Keratinocyte (primary cell): ENCODE data around the gene FEM1B. TPM values are rescaled to one million over a fixed set of nuclear protein-coding genes. Genes with fewer than 3 reads are reported as not detected.

Experiments
- DNase-seq: peaks from one replicate; pipeline ENCODE4 v3.0.0-alpha.2; 2011; ENCODE audit warnings: low read depth, missing footprints, low spot score
- FAIRE-seq: peaks from 2 replicates; lab custom pipeline; 2011; peaks lifted over from hg19 to GRCh38; lab: Jason Lieb, UNC
- H2AFZ ChIP-seq: 2 replicates; pipeline ENCODE4 v1.6.0; 2012; ENCODE audit warnings: low read length, control low read depth, inconsistent platforms; ENCODE audit not compliant: control insufficient read depth
- H3K27ac ChIP-seq: 2 replicates; pipeline ENCODE4 v1.5.1; 2011; ENCODE audit warnings: low read length; ENCODE audit not compliant: control insufficient read depth, insufficient read depth
- H3K27me3 ChIP-seq: 3 replicates; pipeline ENCODE4 v1.6.0; 2011; ENCODE audit warnings: low read length; ENCODE audit not compliant: control insufficient read depth, insufficient read depth; ENCODE audit errors: extremely low read depth
- H3K36me3 ChIP-seq, 2 experiments: 2 replicates in 1 of 2; 3 replicates in 1 of 2; pipeline ENCODE4 v1.5.1; 2011; ENCODE audit warnings: low read length in 2 of 2, mild to moderate bottlenecking in 1 of 2; ENCODE audit not compliant: control insufficient read depth in 2 of 2, insufficient read depth in 2 of 2; ENCODE audit errors: extremely low read depth in 1 of 2
- H3K4me1 ChIP-seq: 3 replicates; pipeline ENCODE4 v1.5.1; 2011; ENCODE audit warnings: low read length; ENCODE audit not compliant: control insufficient read depth, insufficient read depth; ENCODE audit errors: extremely low read depth
- H3K4me2 ChIP-seq: 3 replicates; pipeline ENCODE4 v1.6.0; 2011; ENCODE audit warnings: low read depth, low read length; ENCODE audit not compliant: control insufficient read depth, insufficient read depth; ENCODE audit errors: extremely low read depth
- H3K4me3 ChIP-seq, 3 experiments: fragments of 200-600 bp in 1 of 3; sonication (generic) in 1 of 3; 2 replicates in 2 of 3; 3 replicates in 1 of 3; pipeline ENCODE4 v1.5.1; 2011 to 2016; ENCODE audit warnings: low read length in 3 of 3, mild to moderate bottlenecking in 3 of 3, control low read depth in 2 of 3, inconsistent platforms in 1 of 3, low read depth in 1 of 3, mixed read lengths in 1 of 3, mixed run types in 1 of 3, moderate library complexity in 1 of 3; ENCODE audit not compliant: control insufficient read depth in 2 of 3, insufficient read depth in 2 of 3; ENCODE audit errors: extremely low read depth in 1 of 3
- H3K79me2 ChIP-seq: 2 replicates; pipeline ENCODE4 v1.6.0; 2012; ENCODE audit warnings: low read length; ENCODE audit not compliant: control insufficient read depth, insufficient read depth
- H3K9ac ChIP-seq: 3 replicates; pipeline ENCODE4 v1.6.0; 2011; ENCODE audit warnings: low read length; ENCODE audit not compliant: control insufficient read depth, insufficient read depth; ENCODE audit errors: extremely low read depth
- H3K9me1 ChIP-seq: 3 replicates; pipeline ENCODE4 v1.6.0; 2011; ENCODE audit warnings: low read length; ENCODE audit not compliant: control insufficient read depth, insufficient read depth; ENCODE audit errors: extremely low read depth
- H3K9me3 ChIP-seq: 2 replicates; pipeline ENCODE4 v1.5.1; 2012; ENCODE audit warnings: low read depth, low read length; ENCODE audit not compliant: control insufficient read depth
- H4K20me1 ChIP-seq: 3 replicates; pipeline ENCODE4 v1.6.0; 2011; ENCODE audit warnings: low read length; ENCODE audit not compliant: control insufficient read depth, insufficient read depth; ENCODE audit errors: extremely low read depth
- CTCF ChIP-seq, 3 experiments: IDR thresholded peaks in 1 of 3; conservative IDR thresholded peaks in 1 of 3; optimal IDR thresholded peaks in 1 of 3; 2 replicates in 2 of 3; 3 replicates in 1 of 3; pipeline versions ENCODE3 to v1.5.1; 2011; ENCODE audit warnings: low read length in 3 of 3, mild to moderate bottlenecking in 3 of 3, moderate library complexity in 2 of 3, control low read depth in 1 of 3, inconsistent platforms in 1 of 3; ENCODE audit not compliant: insufficient read depth in 2 of 3; ENCODE audit errors: extremely low read depth in 1 of 3
- EZH2 ChIP-seq: IDR thresholded peaks from one replicate; pipeline ENCODE4 v1.6.1; 2012; ENCODE audit warnings: inconsistent platforms, mild to moderate bottlenecking, low read length, moderate library complexity
- dilution Hi-C: fragments of 300-500 bp; cut with MboI; formaldehyde crosslinking; loops from one replicate; pipeline ENCODE4 v1.7.0; 2020; ENCODE audit warnings: low sequenced_read_pairs; ENCODE audit not compliant: extremely low pct_ligation_motif_present
- polyA plus RNA-seq, 5 experiments: library from polyadenylated mRNA; depleted of rRNA in 3 of 5; stranded (reverse) in 3 of 5; stranded (forward) in 1 of 5; unstranded in 1 of 5; fragments of >200 nt; gene quantifications; 1 replicate in 1 of 5; 2 replicates in 3 of 5; 3 replicates in 1 of 5; pipeline versions ENCODE4 v1.2.1 to v1.2.3, GENCODE V29; 2011 to 2012; ENCODE audit warnings: missing spikeins in 2 of 5, low read depth in 1 of 5, low replicate concordance in 1 of 5

Gene FEM1B
- polyA plus RNA-seq, 1 donor (not counting 4 experiments of a cell fraction or from before 2014, with no cell fraction given): 92.6 TPM

GRCh38 chr15:68313501-68314410 lies 36.2 kb downstream of the FEM1B start:
- Histone ChIP-seq H3K27me3 (peaks cover 18% of the 10 kb centered on the region), H3K9me1 (no peaks in the 10 kb centered on the region), H3K36me3 (no peaks in the 10 kb centered on the region), H3K79me2 (no peaks in the 10 kb centered on the region), H3K4me2 (no peak overlapping the region), H3K4me1 (no peaks in the 10 kb centered on the region), H3K9me3 (no peaks in the 10 kb centered on the region), H2AFZ (no peak overlapping the region), H3K9ac (no peak overlapping the region), H3K4me3 (no peak overlapping the region), H3K27ac (no peak overlapping the region), H4K20me1 (no peaks in the 10 kb centered on the region)
- no peak for TF ChIP-seq EZH2
- TF ChIP-seq CTCF (optimal IDR thresholded peaks at IDR 0.05 in 1 of 3, IDR thresholded peaks at IDR 0.05 in 1 of 3, conservative IDR thresholded peaks at IDR 0.05 in 1 of 3; ENCODE audit: extremely low read depth in 1 of 3, insufficient read depth in 2 of 3, low read length in 3 of 3): no peak
- DNase-seq: no peak
- dilution Hi-C loops: no loop called here
- no peak for FAIRE-seq

GRCh38 chr15:68314563-68314962 lies 37.0 kb downstream of the FEM1B start:
- no peak for FAIRE-seq
- Histone ChIP-seq H3K36me3 (no peaks in the 10 kb centered on the region), H3K9me3 (no peaks in the 10 kb centered on the region), H3K4me2 (no peak overlapping the region), H3K9ac (no peak overlapping the region), H3K4me1 (no peaks in the 10 kb centered on the region), H3K9me1 (no peaks in the 10 kb centered on the region), H3K27ac (no peak overlapping the region), H3K79me2 (no peaks in the 10 kb centered on the region), H3K27me3 (peaks cover 18% of the 10 kb centered on the region), H3K4me3 (no peak overlapping the region), H4K20me1 (no peaks in the 10 kb centered on the region), H2AFZ (no peak overlapping the region)
- DNase-seq: no peak
- TF ChIP-seq EZH2 (no peak), CTCF (optimal IDR thresholded peaks at IDR 0.05 in 1 of 3, IDR thresholded peaks at IDR 0.05 in 1 of 3, conservative IDR thresholded peaks at IDR 0.05 in 1 of 3; ENCODE audit: extremely low read depth in 1 of 3, insufficient read depth in 2 of 3, low read length in 3 of 3) (no peak)
- dilution Hi-C loops: no loop called here
